GM12873 (cell line): ENCODE results near the gene CELF3.

ENCODE experiments used
- TF ChIP-seq, protein P1 (sequence below): IDR thresholded peaks from 2 replicates; pipeline ENCODE4 v1.5.1; 2012; ENCODE audit warnings: low read depth, mild to moderate bottlenecking, moderate library complexity, low read length, control low read depth; ENCODE audit not compliant: insufficient read depth; ENCODE audit errors: missing control alignments

The CELF3 gene

DNA sequence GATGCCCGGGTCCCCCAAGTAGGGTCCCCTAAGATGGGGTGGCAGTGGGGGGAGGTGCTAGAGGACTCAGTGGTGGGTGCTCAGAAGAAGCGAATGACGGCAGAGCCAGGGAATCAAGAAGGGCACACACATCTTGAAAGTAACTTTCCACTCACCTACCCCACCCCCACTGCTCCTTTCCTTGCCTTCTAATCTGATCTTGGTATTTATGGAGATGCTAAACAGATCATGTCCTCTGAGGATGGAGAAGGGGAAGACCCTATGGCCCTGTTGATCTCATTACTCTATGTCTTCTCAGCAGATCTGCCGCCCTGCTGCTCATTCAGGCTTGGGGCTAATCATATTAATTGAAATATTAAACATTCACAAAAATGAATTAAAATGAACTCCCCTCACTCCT lies 2.1 kb upstream of the CELF3 start:
- TF ChIP-seq, protein P1, sequence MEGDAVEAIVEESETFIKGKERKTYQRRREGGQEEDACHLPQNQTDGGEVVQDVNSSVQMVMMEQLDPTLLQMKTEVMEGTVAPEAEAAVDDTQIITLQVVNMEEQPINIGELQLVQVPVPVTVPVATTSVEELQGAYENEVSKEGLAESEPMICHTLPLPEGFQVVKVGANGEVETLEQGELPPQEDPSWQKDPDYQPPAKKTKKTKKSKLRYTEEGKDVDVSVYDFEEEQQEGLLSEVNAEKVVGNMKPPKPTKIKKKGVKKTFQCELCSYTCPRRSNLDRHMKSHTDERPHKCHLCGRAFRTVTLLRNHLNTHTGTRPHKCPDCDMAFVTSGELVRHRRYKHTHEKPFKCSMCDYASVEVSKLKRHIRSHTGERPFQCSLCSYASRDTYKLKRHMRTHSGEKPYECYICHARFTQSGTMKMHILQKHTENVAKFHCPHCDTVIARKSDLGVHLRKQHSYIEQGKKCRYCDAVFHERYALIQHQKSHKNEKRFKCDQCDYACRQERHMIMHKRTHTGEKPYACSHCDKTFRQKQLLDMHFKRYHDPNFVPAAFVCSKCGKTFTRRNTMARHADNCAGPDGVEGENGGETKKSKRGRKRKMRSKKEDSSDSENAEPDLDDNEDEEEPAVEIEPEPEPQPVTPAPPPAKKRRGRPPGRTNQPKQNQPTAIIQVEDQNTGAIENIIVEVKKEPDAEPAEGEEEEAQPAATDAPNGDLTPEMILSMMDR = no peak

DNA sequence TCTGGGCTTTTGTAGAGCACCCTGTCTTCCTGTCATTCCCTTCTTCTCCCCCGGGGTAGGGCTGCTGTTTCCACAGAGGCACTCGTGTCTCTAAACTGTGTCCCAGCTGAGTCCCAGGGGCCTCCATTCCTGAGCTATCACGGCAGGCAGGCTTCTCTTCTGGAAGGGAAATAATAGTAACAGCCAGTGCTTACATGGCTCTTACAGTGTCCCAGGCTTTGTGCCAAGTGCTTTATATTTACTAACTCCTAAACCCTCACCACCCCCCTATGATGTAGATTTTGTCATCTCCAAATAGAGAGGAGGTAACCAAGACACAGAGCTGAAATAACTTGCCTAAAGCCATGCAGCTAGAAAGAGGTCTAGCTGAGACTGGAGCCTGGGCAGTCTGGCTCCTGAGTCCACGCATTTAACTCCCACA lies 1.4 kb upstream of the CELF3 start:
- TF ChIP-seq, protein P1 = no peak

DNA sequence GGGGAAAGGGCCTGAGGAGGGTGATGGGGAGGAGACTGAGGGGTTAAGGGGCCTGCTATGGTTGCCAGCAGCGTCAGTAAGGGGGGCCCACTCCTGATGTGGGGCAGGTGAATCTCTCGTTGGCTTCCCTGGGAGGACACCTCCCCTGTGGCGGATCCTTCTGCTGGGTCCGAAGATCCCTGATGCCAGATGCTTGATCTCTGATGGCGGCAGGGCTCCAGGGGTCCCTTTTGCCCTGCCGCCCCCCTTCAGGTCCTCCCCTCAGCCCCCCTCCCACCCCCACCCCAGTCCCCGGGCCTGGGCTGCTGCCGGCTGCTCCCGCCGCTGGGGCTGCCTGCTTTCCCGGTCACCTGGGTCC lies 219 bp downstream of the CELF3 start:
- TF ChIP-seq, protein P1 = no peak

DNA sequence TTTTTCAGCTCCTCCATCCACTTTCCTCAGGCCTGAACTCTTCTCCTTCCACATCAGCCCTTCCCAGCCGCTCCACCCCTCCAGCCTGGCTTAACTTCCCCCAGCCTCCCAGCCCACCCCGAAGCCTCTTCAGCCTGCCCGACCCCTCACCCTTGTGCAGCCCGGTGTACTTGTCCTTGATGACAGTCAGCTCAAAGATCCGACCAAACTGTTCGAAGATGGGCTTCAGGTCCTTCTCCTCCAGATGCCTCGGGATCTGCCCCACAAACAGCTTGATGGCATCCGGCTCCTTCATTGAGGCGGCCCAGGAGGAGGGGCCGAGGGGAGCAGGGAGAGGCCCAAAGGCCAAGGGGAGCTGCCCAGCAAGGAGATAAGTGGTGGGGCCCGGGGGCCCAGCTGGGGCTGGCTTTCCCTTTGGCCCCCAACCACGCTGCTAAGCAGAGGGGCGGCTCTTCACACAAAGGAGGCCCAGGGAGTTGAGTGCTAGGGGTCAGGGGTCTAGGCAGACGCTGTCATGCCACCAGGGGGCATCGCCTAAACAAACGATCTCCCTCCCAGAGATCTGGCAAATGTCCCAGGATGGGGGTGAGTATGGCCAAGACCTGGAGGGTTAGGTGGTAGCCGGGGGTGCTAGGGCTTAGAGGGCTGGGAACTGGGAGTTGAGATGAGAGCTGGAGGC lies 738 bp downstream of the CELF3 start:
- TF ChIP-seq, protein P1 = peak; percentile 31

DNA sequence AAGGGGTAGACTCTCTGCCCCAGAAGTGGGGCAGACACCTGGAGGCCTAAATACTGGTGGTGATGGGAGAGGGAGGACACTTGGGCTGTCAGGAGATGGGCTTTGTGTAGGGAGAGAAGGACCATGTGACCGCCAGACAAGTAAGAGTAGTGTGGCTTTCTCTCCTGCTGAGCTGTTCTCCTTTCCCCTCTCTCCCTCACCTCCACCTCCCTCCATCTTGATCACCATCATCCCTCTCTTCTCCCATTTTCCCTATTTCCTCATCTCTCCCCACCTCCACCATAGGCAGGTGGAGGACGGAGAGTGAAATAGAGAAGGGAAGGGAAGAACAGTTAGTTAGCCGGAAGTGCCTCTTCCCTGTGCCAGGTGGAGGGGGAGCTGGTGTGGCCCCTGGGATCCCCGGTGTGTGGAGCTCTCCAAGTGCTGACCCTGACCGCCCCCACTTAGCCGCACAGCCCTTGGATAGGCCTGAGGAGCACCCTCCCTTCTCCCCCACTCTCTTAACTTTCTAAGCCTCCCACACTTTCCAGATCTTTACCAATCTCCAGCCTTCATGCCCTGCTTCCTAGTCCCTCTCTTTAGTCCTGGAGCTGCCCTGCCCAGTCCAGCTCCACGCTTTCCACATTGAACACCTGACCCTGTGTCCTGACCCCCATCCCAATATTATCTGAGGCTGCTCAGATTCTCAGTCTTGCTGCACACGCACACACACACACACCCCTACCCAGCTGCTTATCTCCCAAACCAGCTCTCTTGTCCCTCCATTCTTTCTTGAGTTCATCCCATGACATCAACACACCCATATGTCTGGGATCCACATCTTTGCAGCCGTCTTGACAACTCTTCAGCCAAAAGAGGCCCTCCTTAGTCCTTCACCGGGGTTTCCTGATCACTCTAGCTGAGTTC lies 1.5 kb downstream of the CELF3 start:
- TF ChIP-seq, protein P1 = no peak

DNA sequence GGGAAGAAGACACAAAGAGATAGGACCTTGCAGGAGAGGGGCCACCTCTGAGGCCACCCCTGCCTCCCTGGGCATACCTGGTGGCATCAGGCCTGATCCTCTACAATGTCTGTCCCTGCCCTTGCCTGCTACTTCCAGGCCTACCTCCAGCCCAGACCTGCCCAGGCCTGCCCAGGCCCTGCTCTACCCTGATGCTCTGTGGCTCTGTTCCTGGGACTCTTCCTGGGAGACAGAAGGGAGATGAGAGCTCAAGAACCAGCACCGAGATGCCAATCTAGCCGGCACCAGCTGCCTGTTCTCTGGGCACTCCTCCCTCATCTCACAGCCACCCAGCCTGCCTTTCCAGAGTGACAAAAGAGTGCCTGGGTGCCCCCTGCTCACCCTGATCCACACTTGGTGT lies 2.7 kb downstream of the CELF3 start:
- TF ChIP-seq, protein P1 = no peak

DNA sequence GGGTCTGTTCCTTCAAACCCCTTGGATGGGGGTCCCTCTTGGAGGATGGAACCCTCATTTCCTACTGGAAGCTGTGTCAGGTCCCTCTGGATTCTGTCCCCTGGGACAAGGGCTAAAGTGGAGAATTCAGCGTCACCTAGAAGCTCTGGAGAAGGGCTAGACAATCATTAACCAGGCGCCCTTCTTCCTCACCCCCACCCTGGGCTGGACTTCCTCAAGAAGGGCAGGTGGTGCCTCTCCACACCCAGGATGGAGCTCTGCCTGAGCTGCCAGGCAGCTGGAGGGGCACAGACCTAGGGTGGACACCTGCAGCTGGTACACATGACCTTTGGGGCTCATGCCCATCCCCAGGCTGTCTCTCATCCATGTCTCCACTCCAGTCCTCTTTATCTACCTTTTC lies 3.6 kb downstream of the CELF3 start:
- TF ChIP-seq, protein P1 = no peak
